Measurements from ENCODE around the gene LYPD8.

The LYPD8 gene

DNA sequence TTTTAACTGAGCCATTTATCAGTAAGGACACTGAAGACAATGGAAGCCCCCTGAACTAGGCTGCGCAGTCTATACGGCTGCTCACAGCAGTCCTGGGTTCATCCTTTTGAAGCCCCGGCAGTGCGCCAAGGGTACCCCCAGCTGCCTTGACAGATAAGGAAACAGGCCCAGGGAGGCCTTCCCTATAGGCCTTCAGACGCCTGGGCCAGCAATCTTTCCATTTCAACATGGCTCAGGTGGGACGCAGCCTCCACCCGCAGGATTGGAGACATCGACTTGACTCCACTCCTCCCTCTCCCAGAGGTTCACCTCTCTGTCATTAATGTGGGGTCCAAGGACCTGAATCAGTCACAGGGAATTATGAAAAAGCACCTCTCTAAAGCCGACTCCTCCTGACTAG lies 2.8 kb upstream of the LYPD8 start:
- no peaks in the 10 kb centered on the region for H3K27me3 ChIP-seq (ENCODE audit: control insufficient read depth in 1 of 2, insufficient read depth in 2 of 2, low read length in 2 of 2)
- no peak overlapping the region for H3K4me3 ChIP-seq (ENCODE audit: low read length in 2 of 2)
- no peaks in the 10 kb centered on the region for H3K9me3 ChIP-seq (ENCODE audit: control insufficient read depth in 2 of 2, low read length in 2 of 2)
- no peak overlapping the region for H3K27ac ChIP-seq (ENCODE audit: low read length)
- H3K9ac ChIP-seq (ENCODE audit: low read length in 2 of 2): no peak overlapping the region
- H3K4me1 ChIP-seq (ENCODE audit: control insufficient read depth, insufficient read depth, low read length): no peaks in the 10 kb centered on the region
- H3K36me3 ChIP-seq (ENCODE audit: control insufficient read depth in 2 of 2, insufficient read depth in 2 of 2, low read length in 2 of 2): no peaks in the 10 kb centered on the region

DNA sequence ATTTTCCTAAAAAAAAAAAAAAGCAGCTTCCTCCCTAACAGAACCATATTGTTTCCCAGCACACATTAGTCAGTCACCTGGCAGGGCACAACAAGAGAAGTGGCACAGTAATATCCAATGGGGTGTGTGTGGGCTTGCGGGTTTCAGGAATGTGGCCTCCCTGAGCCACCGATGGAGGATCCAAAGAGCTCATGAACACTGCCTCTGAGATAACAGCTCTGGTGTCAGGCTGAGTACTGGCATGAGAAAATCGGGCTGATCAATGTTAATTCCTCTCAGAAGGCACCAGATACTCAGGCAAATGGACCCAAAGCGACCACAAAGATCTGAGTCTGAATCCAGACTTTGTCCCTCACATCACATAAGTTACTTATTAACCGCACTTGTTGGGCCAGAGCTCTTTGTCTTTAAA lies 2.2 kb upstream of the LYPD8 start:
- Histone ChIP-seq H3K9me3 (ENCODE audit: control insufficient read depth in 2 of 2, low read length in 2 of 2) (no peaks in the 10 kb centered on the region), H3K4me1 (ENCODE audit: control insufficient read depth, insufficient read depth, low read length) (no peaks in the 10 kb centered on the region), H3K27ac (ENCODE audit: low read length) (no peak overlapping the region), H3K9ac (ENCODE audit: low read length in 2 of 2) (no peak overlapping the region), H3K27me3 (ENCODE audit: control insufficient read depth in 1 of 2, insufficient read depth in 2 of 2, low read length in 2 of 2) (no peaks in the 10 kb centered on the region), H3K4me3 (ENCODE audit: low read length in 2 of 2) (no peak overlapping the region), H3K36me3 (ENCODE audit: control insufficient read depth in 2 of 2, insufficient read depth in 2 of 2, low read length in 2 of 2) (no peaks in the 10 kb centered on the region)

DNA sequence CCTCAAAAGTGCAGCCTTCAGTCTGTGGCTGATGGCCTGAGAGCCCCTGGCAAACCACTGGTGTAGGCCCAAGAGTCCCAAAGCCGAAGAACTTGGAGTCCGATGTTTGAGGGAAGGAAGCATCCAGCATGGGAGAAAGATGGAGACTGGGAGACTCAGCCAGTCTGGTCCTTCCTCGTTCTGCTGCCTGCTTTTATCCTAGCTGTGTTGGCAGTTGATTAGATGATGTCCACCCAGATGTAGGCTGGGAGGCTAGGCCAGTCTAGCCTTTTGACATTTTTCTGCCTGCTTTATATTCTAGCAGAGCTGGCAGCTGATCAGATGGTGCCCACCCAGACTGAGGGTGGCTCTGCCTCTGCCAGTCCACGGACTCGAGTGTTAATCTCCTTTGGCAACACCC lies 1.1 kb upstream of the LYPD8 start:
- Histone ChIP-seq H3K27ac (ENCODE audit: low read length) (no peak overlapping the region), H3K4me3 (ENCODE audit: low read length in 2 of 2) (no peak overlapping the region), H3K9me3 (ENCODE audit: control insufficient read depth in 2 of 2, low read length in 2 of 2) (no peaks in the 10 kb centered on the region), H3K27me3 (ENCODE audit: control insufficient read depth in 1 of 2, insufficient read depth in 2 of 2, low read length in 2 of 2) (no peaks in the 10 kb centered on the region), H3K36me3 (ENCODE audit: control insufficient read depth in 2 of 2, insufficient read depth in 2 of 2, low read length in 2 of 2) (no peaks in the 10 kb centered on the region), H3K4me1 (ENCODE audit: control insufficient read depth, insufficient read depth, low read length) (no peaks in the 10 kb centered on the region), H3K9ac (ENCODE audit: low read length in 2 of 2) (no peak overlapping the region)

GRCh38 chr1:248756151-248756550 lies 592 bp upstream of the LYPD8 start:
- no peaks in the 10 kb centered on the region for H3K9me3 ChIP-seq (ENCODE audit: control insufficient read depth in 2 of 2, low read length in 2 of 2)
- no peaks in the 10 kb centered on the region for H3K27me3 ChIP-seq (ENCODE audit: control insufficient read depth in 1 of 2, insufficient read depth in 2 of 2, low read length in 2 of 2)
- no peak overlapping the region for H3K9ac ChIP-seq (ENCODE audit: low read length in 2 of 2)
- no peaks in the 10 kb centered on the region for H3K36me3 ChIP-seq (ENCODE audit: control insufficient read depth in 2 of 2, insufficient read depth in 2 of 2, low read length in 2 of 2)
- H3K27ac ChIP-seq (ENCODE audit: low read length): no peak overlapping the region
- no peaks in the 10 kb centered on the region for H3K4me1 ChIP-seq (ENCODE audit: control insufficient read depth, insufficient read depth, low read length)
- H3K4me3 ChIP-seq (ENCODE audit: low read length in 2 of 2): no peak overlapping the region

DNA sequence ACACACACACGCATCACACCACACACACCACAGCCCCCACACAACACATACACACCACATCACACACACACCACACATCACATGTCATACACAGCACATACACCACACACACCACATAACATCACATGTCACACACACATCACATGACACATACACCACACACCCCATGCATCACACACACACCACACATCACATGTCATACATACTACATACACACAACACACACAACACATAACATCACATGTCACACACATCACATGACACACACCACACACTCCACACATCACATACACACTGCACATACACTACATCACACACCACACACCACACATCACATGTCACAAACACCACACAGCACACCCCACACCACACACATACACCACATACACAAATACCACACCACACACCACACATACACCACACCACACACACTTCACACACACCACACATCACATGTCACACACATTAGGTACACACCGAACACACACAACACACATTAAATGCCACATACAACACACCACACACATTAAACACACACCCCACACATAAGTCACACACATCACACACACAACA lies 1.8 kb downstream of the LYPD8 start:
- no peaks in the 10 kb centered on the region for H3K36me3 ChIP-seq (ENCODE audit: control insufficient read depth in 2 of 2, insufficient read depth in 2 of 2, low read length in 2 of 2)
- no peaks in the 10 kb centered on the region for H3K9me3 ChIP-seq (ENCODE audit: control insufficient read depth in 2 of 2, low read length in 2 of 2)
- no peak overlapping the region for H3K27ac ChIP-seq (ENCODE audit: low read length)
- H3K4me1 ChIP-seq (ENCODE audit: control insufficient read depth, insufficient read depth, low read length): no peaks in the 10 kb centered on the region
- H3K9ac ChIP-seq (ENCODE audit: low read length in 2 of 2): no peak overlapping the region
- H3K4me3 ChIP-seq (ENCODE audit: low read length in 2 of 2): no peak overlapping the region
- H3K27me3 ChIP-seq (ENCODE audit: control insufficient read depth in 1 of 2, insufficient read depth in 2 of 2, low read length in 2 of 2): no peaks in the 10 kb centered on the region

- Histone ChIP-seq H3K27ac (ENCODE audit: low read length) (no peak overlapping the region), H3K4me3 (ENCODE audit: low read length in 2 of 2) (no peak overlapping the region), H3K27me3 (ENCODE audit: control insufficient read depth in 1 of 2, insufficient read depth in 2 of 2, low read length in 2 of 2) (no peaks in the 10 kb centered on the region), H3K4me1 (ENCODE audit: control insufficient read depth, insufficient read depth, low read length) (no peaks in the 10 kb centered on the region), H3K9ac (ENCODE audit: low read length in 2 of 2) (no peak overlapping the region), H3K36me3 (ENCODE audit: control insufficient read depth in 2 of 2, insufficient read depth in 2 of 2, low read length in 2 of 2) (no peaks in the 10 kb centered on the region), H3K9me3 (ENCODE audit: control insufficient read depth in 2 of 2, low read length in 2 of 2) (no peaks in the 10 kb centered on the region)
These were observed 2.4 kb downstream of the LYPD8 start for GRCh38 chr1:248753029-248753594.

GRCh38 chr1:248752161-248753028 lies 3.2 kb downstream of the LYPD8 start:
- Histone ChIP-seq H3K9ac (ENCODE audit: low read length in 2 of 2) (no peak overlapping the region), H3K9me3 (ENCODE audit: control insufficient read depth in 2 of 2, low read length in 2 of 2) (no peaks in the 10 kb centered on the region), H3K27ac (ENCODE audit: low read length) (no peak overlapping the region), H3K27me3 (ENCODE audit: control insufficient read depth in 1 of 2, insufficient read depth in 2 of 2, low read length in 2 of 2) (no peaks in the 10 kb centered on the region), H3K36me3 (ENCODE audit: control insufficient read depth in 2 of 2, insufficient read depth in 2 of 2, low read length in 2 of 2) (no peaks in the 10 kb centered on the region), H3K4me1 (ENCODE audit: control insufficient read depth, insufficient read depth, low read length) (no peaks in the 10 kb centered on the region), H3K4me3 (ENCODE audit: low read length in 2 of 2) (no peak overlapping the region)

GRCh38 chr1:248751635-248752034 lies 3.9 kb downstream of the LYPD8 start:
- Histone ChIP-seq H3K4me1 (ENCODE audit: control insufficient read depth, insufficient read depth, low read length) (no peaks in the 10 kb centered on the region), H3K36me3 (ENCODE audit: control insufficient read depth in 2 of 2, insufficient read depth in 2 of 2, low read length in 2 of 2) (no peaks in the 10 kb centered on the region), H3K9me3 (ENCODE audit: control insufficient read depth in 2 of 2, low read length in 2 of 2) (no peaks in the 10 kb centered on the region), H3K27me3 (ENCODE audit: control insufficient read depth in 1 of 2, insufficient read depth in 2 of 2, low read length in 2 of 2) (no peaks in the 10 kb centered on the region), H3K4me3 (ENCODE audit: low read length in 2 of 2) (no peak overlapping the region), H3K9ac (ENCODE audit: low read length in 2 of 2) (no peak overlapping the region), H3K27ac (ENCODE audit: low read length) (no peak overlapping the region)

DNA sequence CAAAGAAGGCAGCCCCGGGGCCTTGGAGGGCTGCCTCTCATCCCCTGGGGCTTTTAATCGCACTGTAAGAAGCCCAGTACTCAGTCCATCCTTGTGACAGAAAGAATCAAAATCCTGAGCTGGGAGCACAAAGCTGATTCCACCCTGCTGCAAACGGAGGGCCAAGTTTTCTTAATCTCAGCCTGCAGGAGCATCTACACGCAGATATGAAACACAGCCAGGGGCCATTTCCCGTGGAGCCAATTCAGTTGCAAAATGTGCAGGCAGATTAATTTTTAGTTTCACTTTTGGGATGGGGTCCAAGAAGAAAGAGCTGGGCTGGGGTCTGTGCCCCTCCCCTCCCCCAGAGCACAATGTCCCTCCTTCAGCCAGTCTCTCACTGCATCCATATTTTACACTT lies 4.4 kb downstream of the LYPD8 start:
- Histone ChIP-seq H3K4me1 (ENCODE audit: control insufficient read depth, insufficient read depth, low read length) (no peaks in the 10 kb centered on the region), H3K9ac (ENCODE audit: low read length in 2 of 2) (no peak overlapping the region), H3K9me3 (ENCODE audit: control insufficient read depth in 2 of 2, low read length in 2 of 2) (no peaks in the 10 kb centered on the region), H3K4me3 (ENCODE audit: low read length in 2 of 2) (no peak overlapping the region), H3K27me3 (ENCODE audit: control insufficient read depth in 1 of 2, insufficient read depth in 2 of 2, low read length in 2 of 2) (no peaks in the 10 kb centered on the region), H3K27ac (ENCODE audit: low read length) (no peak overlapping the region), H3K36me3 (ENCODE audit: control insufficient read depth in 2 of 2, insufficient read depth in 2 of 2, low read length in 2 of 2) (no peaks in the 10 kb centered on the region)

GRCh38 chr1:248750496-248750895 lies 5.1 kb downstream of the LYPD8 start:
- Histone ChIP-seq H3K9me3 (ENCODE audit: control insufficient read depth in 2 of 2, low read length in 2 of 2) (no peaks in the 10 kb centered on the region), H3K9ac (ENCODE audit: low read length in 2 of 2) (no peak overlapping the region), H3K27ac (ENCODE audit: low read length) (no peak overlapping the region), H3K4me3 (ENCODE audit: low read length in 2 of 2) (no peak overlapping the region), H3K36me3 (ENCODE audit: control insufficient read depth in 2 of 2, insufficient read depth in 2 of 2, low read length in 2 of 2) (no peaks in the 10 kb centered on the region), H3K4me1 (ENCODE audit: control insufficient read depth, insufficient read depth, low read length) (no peaks in the 10 kb centered on the region), H3K27me3 (ENCODE audit: control insufficient read depth in 1 of 2, insufficient read depth in 2 of 2, low read length in 2 of 2) (no peaks in the 10 kb centered on the region)

GRCh38 chr1:248748211-248748610 lies 7.3 kb downstream of the LYPD8 start:
- Histone ChIP-seq H3K36me3 (ENCODE audit: control insufficient read depth in 2 of 2, insufficient read depth in 2 of 2, low read length in 2 of 2) (no peaks in the 10 kb centered on the region), H3K27ac (ENCODE audit: low read length) (no peak overlapping the region), H3K9ac (ENCODE audit: low read length in 2 of 2) (no peak overlapping the region)

More at GRCh38 chr1:248748211-248748610, 7.3 kb downstream of the LYPD8 start:
- Histone ChIP-seq H3K27me3 (ENCODE audit: control insufficient read depth in 1 of 2, insufficient read depth in 2 of 2, low read length in 2 of 2) (peaks cover 0 to 2% of the 10 kb centered on the region in 2 donors), H3K4me1 (ENCODE audit: control insufficient read depth, insufficient read depth, low read length) (no peaks in the 10 kb centered on the region), H3K9me3 (ENCODE audit: control insufficient read depth in 2 of 2, low read length in 2 of 2) (no peaks in the 10 kb centered on the region), H3K4me3 (ENCODE audit: low read length in 2 of 2) (no peak overlapping the region)

Data from stomach smooth muscle (tissue), 2 donors.